GM21737 (cell line): Measurements from ENCODE around the gene PRKAG2.
"Not testable (repeated sequence)": the region's sequence is repeated elsewhere in the genome, so short reads cannot be mapped to it uniquely, and the experiment has no call there.

ENCODE experiments used
- ATAC-seq: cut with Tn5 transposase; IDR thresholded peaks from one replicate; pipeline ENCODE4 v1.9.1; 2021; ENCODE audit warnings: mild to moderate bottlenecking, moderate library complexity; ENCODE audit not compliant: unreplicated experiment

PRKAG2 gene

DNA sequence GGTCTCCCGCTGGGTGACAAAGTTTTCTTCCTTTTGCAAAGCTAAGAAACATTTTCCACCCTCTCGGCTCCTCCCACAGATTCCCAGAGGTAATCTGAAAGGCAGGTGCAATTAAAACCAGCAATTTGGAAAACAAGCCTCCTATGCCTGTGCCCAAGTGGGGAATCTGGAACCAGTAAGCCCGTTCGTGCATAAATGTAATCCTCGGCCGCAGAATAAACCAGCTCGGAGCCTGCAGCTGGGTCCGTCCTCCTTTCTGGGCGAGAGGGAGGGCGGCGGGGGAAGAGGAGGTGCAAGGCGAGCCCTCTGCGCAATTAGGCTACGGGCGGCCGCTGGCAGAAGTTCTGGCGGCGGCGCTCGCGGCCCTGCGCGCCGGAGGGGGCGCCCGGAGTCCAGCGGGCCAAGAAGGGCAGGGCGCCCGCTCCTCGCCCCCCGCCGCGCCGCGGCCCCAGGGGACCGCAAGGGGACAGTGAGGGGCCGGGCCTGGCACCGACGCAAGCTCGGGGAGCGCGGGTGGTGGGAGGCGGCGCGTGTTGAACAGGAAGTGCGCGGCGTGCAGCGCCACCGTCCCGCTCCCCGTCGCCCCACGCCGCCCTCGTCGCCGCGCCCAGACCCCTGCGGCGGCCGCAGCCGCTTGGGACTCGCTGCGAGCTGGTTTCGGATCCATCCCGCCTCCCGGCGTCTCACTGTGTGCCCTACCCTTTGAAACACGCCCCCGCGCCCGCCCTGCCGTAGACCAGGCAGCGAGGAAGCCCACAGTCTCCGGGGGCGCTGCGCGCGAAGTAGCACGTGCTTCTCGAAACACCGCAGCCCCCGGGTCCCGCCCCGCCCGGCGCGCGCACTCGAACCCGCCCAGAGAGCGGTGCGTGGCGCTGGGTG, at the start of gene PRKAG2:
PRKAG2 (minus strand) TSS at position 217 of the 879 bp plus-strand sequence. CDS start 495 bp downstream, outside the sequence.
- ATAC-seq: peak; percentile 53

DNA sequence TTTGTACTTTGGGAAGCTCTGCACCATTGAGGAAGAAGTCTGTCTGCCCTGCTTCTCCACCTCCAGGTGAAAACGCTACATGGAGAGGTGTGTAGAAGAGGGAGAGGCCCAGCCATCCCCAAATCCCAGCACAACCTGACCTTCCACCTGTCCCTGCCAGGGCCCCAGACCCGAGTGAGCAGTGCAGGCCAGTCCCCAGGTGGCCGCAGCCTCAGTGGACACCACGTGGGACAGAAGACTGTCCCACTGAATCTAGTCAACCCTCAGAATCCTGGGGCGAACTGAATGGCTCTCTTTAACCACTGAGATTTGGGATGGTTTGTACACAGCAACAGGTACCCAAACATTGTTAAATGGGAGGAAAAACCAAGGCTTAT, 49.4 kb upstream of the PRKAG2 start:
- ATAC-seq: no peak

DNA sequence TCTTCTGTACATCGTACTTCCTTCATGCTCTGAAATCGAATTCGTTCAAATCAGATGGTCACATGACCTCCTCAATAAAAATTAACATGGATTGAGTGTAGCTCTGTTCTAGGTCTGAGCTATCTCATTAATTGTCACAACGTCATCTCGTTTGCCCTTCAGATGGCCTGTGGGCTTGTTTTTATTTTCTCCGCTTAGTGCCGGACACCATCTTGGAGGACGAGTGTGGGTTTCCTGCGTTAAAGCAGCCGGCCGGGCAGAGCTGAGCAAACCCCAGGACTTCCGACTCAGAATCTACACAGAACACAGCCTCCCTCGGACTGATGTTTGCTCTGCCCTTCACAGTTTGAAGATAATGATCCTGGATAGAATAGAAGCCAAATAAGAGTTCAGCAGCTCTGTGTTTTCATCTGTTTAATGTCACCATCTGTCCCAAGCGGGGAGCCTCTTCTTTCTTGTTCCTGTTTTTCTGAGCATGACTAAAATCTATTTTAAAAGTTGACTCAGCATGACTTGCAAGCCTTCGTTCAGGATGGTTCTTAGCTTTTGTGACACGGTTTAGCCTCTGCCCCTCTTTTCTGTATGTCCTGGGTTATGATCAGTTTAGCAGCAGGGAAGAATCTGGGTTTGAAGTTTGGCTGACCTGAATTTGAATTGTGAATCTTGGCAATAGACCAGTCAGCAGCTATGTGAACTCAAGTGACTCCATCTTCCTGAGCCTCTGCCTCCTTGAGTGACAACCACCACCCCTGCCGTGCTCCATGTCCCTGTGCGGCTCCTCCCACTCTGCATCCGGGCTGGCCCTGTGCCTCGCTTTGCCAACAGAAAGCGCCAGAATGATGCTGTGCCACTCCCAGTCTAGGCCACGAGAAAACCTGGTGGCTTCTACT, 48.8 kb upstream of the PRKAG2 start:
- no peak for ATAC-seq

DNA sequence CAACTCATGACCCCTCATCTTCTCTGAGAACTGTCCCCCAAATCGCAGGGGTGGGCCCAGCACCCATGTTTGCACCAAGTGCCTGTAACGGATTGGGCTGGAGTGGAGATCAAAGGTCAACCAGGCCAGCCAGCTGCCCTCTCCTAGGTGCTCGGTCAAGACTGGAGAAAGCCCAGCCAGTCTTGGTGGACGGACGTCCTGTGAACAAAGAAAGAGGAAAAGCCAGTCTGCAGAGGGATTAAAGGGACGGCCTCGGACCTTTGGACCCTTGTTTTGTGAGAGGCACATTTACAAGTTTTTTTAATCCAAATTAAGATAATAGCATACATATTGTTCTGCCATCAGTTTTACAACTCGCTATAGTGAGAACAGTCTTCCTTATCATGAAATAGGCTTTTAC, 47.6 kb upstream of the PRKAG2 start:
- no peak for ATAC-seq

DNA sequence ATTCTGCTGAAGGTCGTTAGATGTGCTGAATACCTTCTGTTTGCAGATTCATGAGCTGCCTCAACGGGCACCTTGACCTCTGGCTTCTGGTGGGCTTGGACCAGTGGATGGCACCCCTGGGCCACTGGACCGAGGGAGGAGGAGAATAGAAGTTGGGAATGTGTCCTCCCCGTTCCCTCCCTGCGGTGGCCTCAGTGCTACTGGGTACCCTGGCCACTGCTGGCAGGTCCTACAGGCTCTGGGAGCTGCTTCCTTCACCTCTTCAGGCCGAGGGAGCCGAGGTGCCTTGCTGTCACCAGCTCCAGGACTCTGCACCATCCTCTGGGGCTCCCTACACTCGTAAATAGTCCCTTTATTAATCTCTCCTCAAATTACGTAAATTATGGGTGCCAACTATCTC, 47.1 kb upstream of the PRKAG2 start:
- ATAC-seq: no peak

DNA sequence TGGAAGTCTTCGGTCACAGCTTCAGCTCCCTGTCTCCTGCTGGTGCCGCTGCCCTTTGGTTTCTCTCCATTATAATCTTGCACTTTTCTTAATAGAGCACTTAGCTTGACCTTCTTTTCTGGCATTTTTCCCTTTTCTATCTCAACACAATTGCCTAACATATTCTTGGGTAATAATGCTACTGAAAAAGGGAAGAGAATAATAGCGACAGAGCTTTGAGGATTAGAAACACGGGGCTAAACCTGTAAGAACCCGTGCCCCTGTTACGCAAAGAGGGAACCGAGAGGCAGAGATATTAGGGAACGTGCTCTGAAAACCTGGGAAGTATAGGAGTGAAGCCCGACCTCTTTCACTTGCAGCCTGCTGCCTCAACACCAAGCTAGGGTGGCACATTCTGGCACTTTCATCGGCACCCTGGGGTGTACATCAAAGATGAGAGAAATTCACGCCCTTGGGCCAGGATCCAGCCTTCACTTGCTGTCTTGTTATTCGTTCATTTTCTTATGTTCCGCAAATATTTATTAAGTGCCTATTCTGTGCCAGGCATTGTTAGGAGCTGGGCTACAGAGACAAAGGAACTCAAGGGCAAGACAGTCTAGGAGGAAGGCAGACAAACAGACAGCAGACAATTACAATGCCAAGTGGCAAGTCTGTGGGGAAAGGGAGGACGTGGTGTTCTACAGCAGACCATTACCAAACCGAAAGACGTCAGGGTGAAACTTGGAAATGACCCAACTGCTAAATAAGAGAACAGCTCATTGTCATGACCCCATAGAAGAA, 46.4 kb upstream of the PRKAG2 start:
- ATAC-seq: no peak

DNA sequence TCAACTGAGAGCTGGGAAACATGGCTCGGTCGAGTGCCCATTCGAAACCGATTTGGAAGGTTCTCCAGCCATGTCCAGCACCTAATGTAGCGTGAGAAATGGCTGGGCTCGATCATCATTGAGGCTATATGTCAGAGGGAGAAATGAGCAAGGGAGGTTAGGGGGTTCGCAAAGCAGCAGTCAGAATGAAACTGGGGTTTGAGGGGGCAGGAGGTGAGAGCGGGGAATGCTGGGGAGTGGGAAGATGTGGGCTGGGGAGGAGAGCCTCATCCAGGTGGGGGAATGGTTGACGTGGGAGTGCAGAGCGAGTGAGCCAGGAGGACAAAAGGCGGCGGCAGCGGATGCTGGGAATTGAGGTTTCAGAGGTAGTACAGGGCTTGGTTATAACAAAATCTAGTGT, 44.5 kb upstream of the PRKAG2 start:
- no peak for ATAC-seq

DNA sequence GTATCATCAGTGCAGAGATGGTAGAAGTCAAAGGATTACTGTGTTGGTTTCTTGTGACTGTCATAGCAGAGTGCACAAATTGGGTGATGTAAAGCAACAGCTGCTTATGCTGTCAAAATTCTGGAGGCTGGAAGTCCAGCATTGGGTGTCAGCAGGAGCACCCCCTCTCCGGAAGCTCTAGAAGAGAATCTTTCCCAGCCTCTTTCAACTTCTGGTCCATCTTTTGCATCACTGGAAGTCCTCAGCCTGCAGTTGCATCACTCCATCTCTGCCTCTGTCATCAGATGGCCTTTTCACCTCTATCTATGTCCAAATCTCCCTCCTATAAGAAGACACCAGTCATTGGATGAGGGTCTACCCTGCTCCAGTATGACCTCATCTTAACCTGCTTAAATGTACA, 43.6 kb upstream of the PRKAG2 start:
- no peak for ATAC-seq

DNA sequence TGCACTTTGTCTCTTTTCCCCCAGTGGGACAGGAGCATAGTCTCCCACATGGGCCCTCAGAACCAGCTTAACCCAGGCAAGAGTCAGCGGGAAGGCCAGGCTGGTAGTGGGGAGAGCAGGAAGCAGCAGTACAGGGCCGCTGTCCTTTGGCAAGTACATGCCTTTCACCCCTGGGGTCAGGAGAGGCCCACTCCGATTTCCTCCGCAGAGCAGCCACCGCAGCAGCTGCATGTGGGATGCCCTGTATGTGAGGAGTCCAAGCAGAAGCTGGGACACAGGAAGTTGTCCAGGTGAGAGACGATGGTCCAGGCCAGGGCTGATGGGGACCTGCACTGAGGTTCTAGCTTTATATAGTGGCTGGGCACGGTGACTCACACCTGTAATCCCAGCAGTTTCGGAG, 42.7 kb upstream of the PRKAG2 start:
- ATAC-seq: no peak

DNA sequence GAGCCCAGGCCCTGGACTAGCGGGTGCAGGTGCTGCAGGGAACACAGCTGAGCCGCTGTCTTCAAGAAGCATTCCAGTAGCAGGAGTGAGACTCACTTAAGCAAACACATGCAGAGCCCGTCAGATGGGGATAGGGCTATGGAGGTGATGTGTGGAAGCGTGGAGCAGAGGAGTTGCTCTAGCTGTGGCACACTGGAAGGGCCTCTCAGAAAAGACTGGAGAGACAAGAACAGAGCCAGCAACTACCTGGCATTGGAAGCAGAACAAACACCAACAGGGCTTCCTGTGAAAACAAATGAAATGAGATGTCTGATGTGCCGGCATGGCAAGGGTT, 41.6 kb upstream of the PRKAG2 start:
- no peak for ATAC-seq

DNA sequence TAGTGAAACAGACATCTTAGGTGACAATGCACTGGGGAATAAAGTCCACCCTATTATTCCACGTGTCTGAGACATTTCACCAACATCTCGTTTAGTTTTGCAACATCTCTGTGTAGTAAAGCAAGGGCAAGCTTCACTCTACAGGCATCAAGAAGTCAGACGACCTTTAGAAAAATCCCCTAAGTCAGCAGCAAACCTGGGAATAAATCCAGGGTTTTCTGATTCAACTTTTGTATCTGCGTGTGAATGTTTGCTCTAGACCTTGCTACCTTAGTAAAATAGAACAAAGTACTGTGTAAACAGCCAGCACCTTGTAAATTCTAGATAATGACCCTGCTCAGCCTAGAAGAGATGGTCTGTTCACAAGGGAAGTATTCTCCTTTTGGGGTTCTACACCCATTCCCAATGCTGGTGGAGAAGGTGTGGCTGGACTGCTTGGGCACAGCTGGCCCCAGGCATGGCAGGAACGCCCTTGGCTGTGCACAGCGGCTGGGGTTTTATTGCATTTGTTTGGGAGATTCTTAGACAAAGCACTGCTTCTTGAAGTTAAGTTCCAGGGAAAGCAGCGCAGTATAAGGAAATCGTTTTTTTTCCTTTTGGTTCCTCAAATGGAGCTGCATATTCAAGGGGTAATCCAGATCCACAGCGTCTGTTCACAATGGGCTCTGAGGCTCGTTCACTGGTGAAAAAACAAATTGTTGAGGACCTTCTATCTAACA, 41.0 kb upstream of the PRKAG2 start:
- no peak for ATAC-seq

DNA sequence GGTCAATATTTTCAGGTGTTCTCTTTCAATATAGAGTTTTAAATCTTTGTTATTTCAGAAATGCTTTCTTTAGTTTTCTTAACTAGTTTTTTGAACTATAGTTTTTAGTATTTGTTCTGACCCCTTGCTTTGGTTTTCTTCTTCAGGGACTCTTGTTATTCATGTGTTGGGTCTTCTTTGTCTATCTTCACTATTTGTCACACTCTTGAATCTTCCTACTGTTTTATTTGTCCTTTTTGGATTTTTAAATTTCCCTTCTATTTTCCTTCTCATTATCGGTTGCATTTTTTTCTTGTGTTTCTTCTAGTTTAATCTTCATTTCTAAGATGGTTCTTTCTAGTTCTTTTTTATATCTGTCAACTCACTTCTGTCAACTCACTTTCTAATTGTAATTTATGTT, 37.1 kb upstream of the PRKAG2 start:
- no peak for ATAC-seq

DNA sequence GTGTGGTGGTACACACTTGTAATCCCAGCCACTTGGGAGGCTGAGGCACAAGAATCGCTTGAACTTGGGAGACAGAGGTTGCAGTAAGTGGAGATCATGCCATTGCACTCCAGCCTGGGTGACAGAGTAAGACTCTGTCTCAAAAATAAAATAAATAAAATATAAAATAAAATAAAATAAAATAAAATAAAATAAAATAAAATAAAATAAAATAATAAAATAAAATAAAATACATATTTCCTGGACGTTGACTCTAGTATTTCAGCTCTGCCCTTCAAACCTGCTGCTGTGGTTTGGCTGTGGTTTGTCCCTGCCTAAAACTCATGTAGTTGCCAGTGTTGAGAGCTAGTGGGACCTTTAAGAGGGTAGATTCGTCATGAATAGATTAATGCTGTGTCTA, 33.7 kb upstream of the PRKAG2 start:
- ATAC-seq: not testable (repeated sequence)

DNA sequence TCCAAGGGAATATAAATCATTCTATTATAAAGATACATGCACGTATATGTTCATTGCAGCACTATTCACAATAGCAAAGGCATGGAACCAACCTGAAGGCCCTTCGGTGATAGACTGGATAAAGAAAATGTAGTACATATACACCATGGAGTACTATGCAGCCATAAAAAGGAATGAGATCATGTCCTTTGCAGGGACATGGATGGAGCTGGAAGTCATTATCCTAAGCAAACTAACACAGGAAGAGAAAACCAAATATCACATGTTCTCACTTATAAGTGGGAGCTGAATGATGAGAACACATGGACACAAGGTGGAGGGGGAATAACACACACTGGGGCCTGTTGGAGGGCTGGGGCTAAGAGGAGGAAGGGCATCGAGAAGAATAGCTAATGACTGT, 30.2 kb upstream of the PRKAG2 start:
- not testable (repeated sequence) for ATAC-seq

DNA sequence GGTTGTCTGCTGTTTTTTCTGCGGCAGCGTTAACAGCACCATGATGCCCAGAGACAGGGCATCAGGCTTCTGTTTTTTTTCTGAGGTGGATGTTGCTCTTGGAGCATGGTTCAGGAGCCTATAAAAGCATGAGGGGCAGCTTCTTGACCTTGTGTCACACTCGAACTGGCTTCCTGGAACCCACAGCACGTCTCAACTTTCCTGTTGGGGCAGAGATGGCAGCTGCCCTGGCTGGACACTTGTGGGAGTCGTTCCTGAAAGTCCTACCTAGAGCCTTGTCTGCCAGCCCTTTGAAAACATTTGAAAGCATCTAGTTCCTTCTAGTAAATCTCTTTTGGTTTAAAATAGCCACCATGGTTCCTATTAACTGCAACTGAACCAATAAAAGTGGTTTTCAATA, 28.9 kb upstream of the PRKAG2 start:
- ATAC-seq: no peak

DNA sequence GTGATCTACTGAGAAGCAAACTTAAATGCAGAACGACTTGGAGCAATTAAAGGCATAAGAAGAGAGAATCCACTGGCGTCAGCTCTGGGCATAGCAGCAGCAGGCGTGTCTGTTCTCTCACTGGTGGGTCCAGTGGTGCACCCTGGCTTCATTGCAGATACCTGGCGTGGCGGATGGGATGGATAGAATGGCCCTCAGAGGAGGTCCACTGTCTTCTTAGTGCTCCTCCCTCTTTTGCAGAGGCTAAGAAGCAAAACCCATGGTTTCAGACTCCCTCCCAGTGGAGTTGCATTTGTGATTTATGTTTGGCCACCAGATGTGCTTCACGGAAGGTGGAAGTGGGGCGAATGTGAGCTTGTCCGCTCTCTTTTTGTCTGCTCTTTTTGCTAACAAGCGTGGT, 28.4 kb upstream of the PRKAG2 start:
- ATAC-seq: no peak

DNA sequence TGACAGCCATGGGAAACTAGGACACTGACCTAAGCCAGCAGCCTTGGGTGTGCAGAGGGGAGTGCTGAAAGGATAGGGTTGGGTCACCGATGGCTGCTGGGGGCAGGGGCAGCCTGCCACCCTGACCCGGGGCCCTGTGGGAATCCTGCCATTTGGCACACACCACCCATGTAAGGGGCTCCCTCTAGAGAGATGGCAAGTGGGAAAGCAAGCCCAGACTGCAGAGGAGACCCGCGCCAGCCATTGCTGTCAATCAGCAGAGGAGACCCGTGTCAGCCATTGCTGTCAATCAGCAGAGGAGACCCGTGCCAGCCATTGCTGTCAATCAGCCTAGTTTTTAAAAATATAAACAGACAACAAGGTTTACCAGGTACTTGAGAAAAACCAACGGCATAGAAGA, 27.4 kb upstream of the PRKAG2 start:
- no peak for ATAC-seq

DNA sequence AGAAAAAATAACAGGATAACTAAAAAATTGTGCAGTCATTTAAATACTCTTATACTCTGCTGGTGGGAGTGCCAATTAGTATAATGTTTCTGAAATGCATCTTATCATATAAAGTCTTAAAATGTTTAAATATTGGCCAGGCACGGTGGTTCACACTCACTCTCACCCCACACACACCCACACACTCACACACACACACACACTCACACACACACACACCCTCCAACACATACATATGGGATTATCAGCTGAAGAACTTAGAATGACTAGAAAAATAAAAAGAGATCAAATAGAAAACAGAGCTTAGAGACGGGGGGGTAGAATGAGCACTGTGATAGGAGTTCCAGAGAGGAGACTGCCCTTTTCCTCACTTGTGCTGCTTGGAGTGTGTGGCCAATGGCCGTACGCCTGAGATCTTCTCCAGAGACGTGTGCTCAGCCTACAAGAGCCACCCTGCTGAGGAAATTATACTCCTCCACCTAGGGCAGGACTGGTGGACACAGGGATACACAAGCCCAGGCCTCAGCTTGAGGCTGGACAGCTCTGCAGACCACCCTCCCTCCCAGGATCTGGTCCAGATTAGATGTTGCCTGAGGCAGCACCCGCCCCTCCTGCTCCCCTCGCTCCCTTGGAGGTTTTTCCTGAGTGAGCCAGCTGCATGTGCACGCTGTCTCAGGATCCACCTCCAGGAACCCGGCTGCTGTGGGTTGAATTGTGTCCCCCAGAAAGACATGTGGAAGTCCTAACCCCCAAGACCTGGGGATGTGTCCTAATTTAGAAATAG, 26.5 kb upstream of the PRKAG2 start:
- ATAC-seq: no peak

DNA sequence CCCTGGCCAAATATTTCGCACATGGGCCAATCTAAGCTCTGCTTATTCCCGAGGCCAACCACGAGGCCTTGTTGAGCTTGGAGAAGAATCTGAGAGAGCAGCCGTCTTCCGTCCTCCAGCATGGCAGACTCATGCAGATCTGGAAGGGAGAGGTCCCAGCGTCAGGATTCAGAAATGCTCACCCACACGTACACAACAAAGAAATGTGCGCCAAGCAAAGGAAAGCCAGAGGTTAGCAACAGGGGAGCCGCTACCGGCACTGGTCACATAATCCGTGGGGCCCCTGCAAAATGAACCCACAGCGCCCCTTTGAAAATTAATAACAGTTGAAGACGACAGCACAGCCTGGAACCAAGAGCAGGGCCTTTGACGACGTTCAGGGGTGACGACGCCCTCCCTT, 25.4 kb upstream of the PRKAG2 start:
- no peak for ATAC-seq

DNA sequence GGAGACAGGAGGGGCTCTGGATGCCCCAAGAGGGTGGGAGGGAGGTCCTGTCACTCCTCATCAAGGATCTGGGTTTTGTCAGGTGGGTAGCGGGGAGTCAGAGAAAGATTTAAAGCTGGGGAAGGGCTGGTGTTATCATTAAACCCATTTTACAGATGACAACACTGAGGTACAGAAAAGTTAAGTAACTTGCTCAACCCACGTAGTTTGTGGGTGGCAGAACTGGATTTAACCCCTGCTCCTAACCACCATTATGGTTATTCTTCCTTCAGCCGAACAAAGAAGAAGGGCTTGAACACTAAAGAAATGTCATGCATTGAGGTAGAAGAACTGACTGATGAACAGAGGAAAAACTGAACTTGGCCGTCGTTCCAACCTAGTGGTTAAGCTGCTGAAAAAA, 24.9 kb upstream of the PRKAG2 start:
- ATAC-seq: no peak
